Measurements from ENCODE around the gene EEF2K. TPM values are rescaled to one million over a fixed set of nuclear protein-coding genes. Genes with fewer than 3 reads are reported as not detected.

EEF2K gene
- 10 to 100 TPM; 10.6 to 26.9 (median 16.2) TPM for total RNA-seq

GRCh38 chr16:22206013-22206841, at the start of gene EEF2K:
Gene EEF2K (plus strand): TSS chr16:22206278. CDS start chr16:22225730, 19,452 bp downstream.
- Histone ChIP-seq H3K36me3 (peaks cover 0 to 9% (median 0%) of the 10 kb centered on the region in 3 donors), H3K4me1 (peaks cover 23 to 74% (median 29%) of the 10 kb centered on the region in 3 donors)
- intact Hi-C loops (cut with DNase I) = loop anchor here (5.0 kb wide), 1 partner anchor 91 kb away; the partner anchor contains the start of gene POLR3E

GRCh38 chr16:22161401-22161800, 44.7 kb upstream of the EEF2K start:
- no peak for DNase-seq
- no peak for TF ChIP-seq CTCF (IDR thresholded peaks at IDR 0.05)
- no peak for TF ChIP-seq POLR2A (IDR thresholded peaks at IDR 0.05)
- intact Hi-C loops (cut with DNase I) = loop anchor here (10.0 kb wide), 1 partner anchor 47 kb away; no protein-coding TSS in a partner anchor
- no peaks in the 10 kb centered on the region for H3K9me3 ChIP-seq
- no peak overlapping the region for H3K4me3 ChIP-seq
- H3K27me3 ChIP-seq = peaks cover 0 to 50% (median 0%) of the 10 kb centered on the region in 4 donors
- H3K27ac ChIP-seq = no peak overlapping the region
- H3K36me3 ChIP-seq = no peaks in the 10 kb centered on the region
- peaks cover 0 to 7% (median 4%) of the 10 kb centered on the region in 3 donors for H3K4me1 ChIP-seq

More at GRCh38 chr16:22206013-22206841, at the start of gene EEF2K:
- no peaks in the 10 kb centered on the region for H3K27me3 ChIP-seq
- peak within 1 kb of the TSS; percentile 67 to 90 (median 78) for H3K4me3 ChIP-seq
- DNase-seq = peak; percentile 44
- TF ChIP-seq POLR2A (IDR thresholded peaks at IDR 0.05) (peak in 2 of 4 donors; percentile 35 to 56), CTCF (IDR thresholded peaks at IDR 0.05) (peak; percentile 78 to 91 (median 88))
- H3K9me3 ChIP-seq = no peaks in the 10 kb centered on the region
- peak within 1 kb of the TSS; percentile 81 to 94 (median 88) for H3K27ac ChIP-seq
- 0 to 1% methylated on average over 13 to 23 of the region's 74 CpGs for WGBS, 2 donors

GRCh38 chr16:22161999-22162655, 44.0 kb upstream of the EEF2K start, which contains the start of gene SDR42E2:
Gene SDR42E2 (plus strand): TSS chr16:22162506. CDS start chr16:22165583, 3,077 bp downstream.
- Histone ChIP-seq H3K4me1 (peaks cover 0 to 7% (median 4%) of the 10 kb centered on the region in 3 donors), H3K9me3 (no peaks in the 10 kb centered on the region), H3K27ac (no peak within 1 kb of the TSS), H3K27me3 (peaks cover 0 to 50% (median 0%) of the 10 kb centered on the region in 4 donors), H3K4me3 (peak within 1 kb of the TSS in 2 of 4 donors; percentile 22 to 47), H3K36me3 (no peaks in the 10 kb centered on the region)
- no peak for TF ChIP-seq POLR2A (IDR thresholded peaks at IDR 0.05)
- no peak for TF ChIP-seq CTCF (IDR thresholded peaks at IDR 0.05)
- WGBS, 2 donors = 19 to 56% methylated on average over 3 to 8 of the region's 40 CpGs
- intact Hi-C loops (cut with DNase I) = loop anchor here (10.0 kb wide), 1 partner anchor 47 kb away; no protein-coding TSS in a partner anchor
- no peak for DNase-seq

- Histone ChIP-seq H3K4me3 (peak overlapping the region in 2 of 4 donors; percentile 22 to 47), H3K9me3 (no peaks in the 10 kb centered on the region), H3K4me1 (peaks cover 0 to 7% (median 4%) of the 10 kb centered on the region in 3 donors), H3K27ac (no peak overlapping the region), H3K36me3 (no peaks in the 10 kb centered on the region), H3K27me3 (peaks cover 0 to 50% (median 0%) of the 10 kb centered on the region in 4 donors)
- no peak for TF ChIP-seq POLR2A (IDR thresholded peaks at IDR 0.05)
- TF ChIP-seq CTCF (IDR thresholded peaks at IDR 0.05) = no peak
- DNase-seq = no peak
- WGBS, 2 donors = 49 to 78% methylated on average over 3 to 11 of the region's 14 CpGs
- intact Hi-C loops (cut with DNase I) = loop anchor here (10.0 kb wide), 1 partner anchor 48 kb away; no protein-coding TSS in a partner anchor
These were observed 43.4 kb upstream of the EEF2K start for GRCh38 chr16:22162656-22163009.
